Activated CD8-positive, alpha-beta T cell treated with anti-CD3 and anti-CD28 coated beads for 36 hours (primary cell): Measurements from ENCODE around the gene SHFL. TPM values are rescaled to one million over a fixed set of nuclear protein-coding genes. Genes with fewer than 3 reads are reported as not detected.

Experiments used
- ATAC-seq: fragments of 200-7000 bp; cut with Tn5 transposase; one replicate; pipeline ENCODE4 v1.10.0; 2021; ENCODE audit warnings: mild to moderate bottlenecking, moderate library complexity
- CTCF ChIA-PET: fragments of 350-600 bp; sonication (Branson Sonifier 250); formaldehyde crosslinking; loops from one replicate; lab custom pipeline; 2021; ENCODE audit warnings: antibody characterized with exemption; lab: Charles Lee
- POLR2A ChIA-PET: fragments of 350-600 bp; sonication (Branson Sonifier 250); formaldehyde crosslinking; loops from one replicate; lab custom pipeline; 2021; ENCODE audit warnings: antibody characterized with exemption; lab: Charles Lee
- DNase-seq: peaks from one replicate; pipeline ENCODE4 v3.0.0-alpha.2; 2020
- H3K27ac Mint-ChIP-seq: one replicate; pipeline ENCODE4 v1.8.0; 2021; ENCODE audit warnings: mild to moderate bottlenecking, mixed read lengths
- H3K27me3 Mint-ChIP-seq: one replicate; pipeline ENCODE4 v1.8.0; 2021; ENCODE audit warnings: mixed read lengths
- H3K36me3 Mint-ChIP-seq: one replicate; pipeline ENCODE4 v1.8.0; 2021; ENCODE audit warnings: low read depth, mixed read lengths
- H3K4me1 Mint-ChIP-seq: one replicate; pipeline ENCODE4 v1.8.0; 2021; ENCODE audit warnings: low read depth, mixed read lengths
- H3K4me3 Mint-ChIP-seq: one replicate; pipeline ENCODE4 v1.8.0; 2021; ENCODE audit warnings: mild to moderate bottlenecking, moderate library complexity, mixed read lengths
- H3K9me3 Mint-ChIP-seq: one replicate; pipeline ENCODE4 v1.8.0; 2021; ENCODE audit warnings: mixed read lengths
- intact Hi-C: fragments of 100-400 bp; cut with micrococcal nuclease; formaldehyde crosslinking; loops from one replicate; pipeline ENCODE4 v1.10.0; 2022
- total RNA-seq, 2 experiments: library from RNA; stranded (reverse); gene quantifications; one replicate each; pipeline ENCODE4 v1.2.3, GENCODE V29; 2021
- TF ChIP-seq, protein P1 (sequence below): fragments of 200-600 bp; IDR thresholded peaks from one replicate; pipeline ENCODE4 v1.8.0; 2022; ENCODE audit warnings: antibody characterized with exemption, mild to moderate bottlenecking

SHFL gene
- total RNA-seq, 2 experiments from 2014 or later: 45.6 to 49.5 TPM

DNA sequence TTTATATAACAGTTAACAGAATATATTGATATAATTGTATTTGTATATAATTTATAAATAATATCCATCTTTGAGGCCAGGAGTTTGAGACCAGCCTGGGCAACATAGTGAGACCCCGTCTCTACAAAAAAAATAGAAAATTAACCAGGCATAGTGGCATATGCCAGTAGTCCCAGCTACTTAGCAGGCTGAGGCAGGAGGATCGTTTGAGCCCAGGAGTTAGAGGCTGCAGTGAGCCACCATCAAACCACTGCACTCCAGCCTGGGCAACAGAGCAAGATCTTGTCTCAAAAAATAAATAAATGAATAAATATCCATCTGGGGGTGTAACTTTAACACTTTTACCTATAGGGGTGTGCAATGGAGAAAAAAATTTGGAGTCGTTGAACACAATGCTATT lies 1.3 kb upstream of the SHFL start:
- CTCF ChIA-PET: interaction anchor here (0.8 to 1.4 kb wide), 3 partner anchors 10 to 153 kb away, joined by 3 to 4 read pairs (median 3); no protein-coding TSS in a partner anchor
- DNase-seq: no peak
- intact Hi-C loops: no loop called here
- POLR2A ChIA-PET: interaction anchor here (0.8 to 3.3 kb wide), 5 partner anchors 10 to 58 kb away, joined by 3 to 13 read pairs (median 4); partner anchors contain the start of gene PPAN
- ATAC-seq: no peak
- no peak overlapping the region for H3K27ac Mint-ChIP-seq
- no peaks in the 10 kb centered on the region for H3K9me3 Mint-ChIP-seq
- peaks cover 12% of the 10 kb centered on the region for H3K36me3 Mint-ChIP-seq
- H3K4me3 Mint-ChIP-seq: peak overlapping the region; percentile 80
- TF ChIP-seq, protein P1, sequence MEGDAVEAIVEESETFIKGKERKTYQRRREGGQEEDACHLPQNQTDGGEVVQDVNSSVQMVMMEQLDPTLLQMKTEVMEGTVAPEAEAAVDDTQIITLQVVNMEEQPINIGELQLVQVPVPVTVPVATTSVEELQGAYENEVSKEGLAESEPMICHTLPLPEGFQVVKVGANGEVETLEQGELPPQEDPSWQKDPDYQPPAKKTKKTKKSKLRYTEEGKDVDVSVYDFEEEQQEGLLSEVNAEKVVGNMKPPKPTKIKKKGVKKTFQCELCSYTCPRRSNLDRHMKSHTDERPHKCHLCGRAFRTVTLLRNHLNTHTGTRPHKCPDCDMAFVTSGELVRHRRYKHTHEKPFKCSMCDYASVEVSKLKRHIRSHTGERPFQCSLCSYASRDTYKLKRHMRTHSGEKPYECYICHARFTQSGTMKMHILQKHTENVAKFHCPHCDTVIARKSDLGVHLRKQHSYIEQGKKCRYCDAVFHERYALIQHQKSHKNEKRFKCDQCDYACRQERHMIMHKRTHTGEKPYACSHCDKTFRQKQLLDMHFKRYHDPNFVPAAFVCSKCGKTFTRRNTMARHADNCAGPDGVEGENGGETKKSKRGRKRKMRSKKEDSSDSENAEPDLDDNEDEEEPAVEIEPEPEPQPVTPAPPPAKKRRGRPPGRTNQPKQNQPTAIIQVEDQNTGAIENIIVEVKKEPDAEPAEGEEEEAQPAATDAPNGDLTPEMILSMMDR: no peak
- H3K27me3 Mint-ChIP-seq: no peaks in the 10 kb centered on the region
- peaks cover 13% of the 10 kb centered on the region for H3K4me1 Mint-ChIP-seq

DNA sequence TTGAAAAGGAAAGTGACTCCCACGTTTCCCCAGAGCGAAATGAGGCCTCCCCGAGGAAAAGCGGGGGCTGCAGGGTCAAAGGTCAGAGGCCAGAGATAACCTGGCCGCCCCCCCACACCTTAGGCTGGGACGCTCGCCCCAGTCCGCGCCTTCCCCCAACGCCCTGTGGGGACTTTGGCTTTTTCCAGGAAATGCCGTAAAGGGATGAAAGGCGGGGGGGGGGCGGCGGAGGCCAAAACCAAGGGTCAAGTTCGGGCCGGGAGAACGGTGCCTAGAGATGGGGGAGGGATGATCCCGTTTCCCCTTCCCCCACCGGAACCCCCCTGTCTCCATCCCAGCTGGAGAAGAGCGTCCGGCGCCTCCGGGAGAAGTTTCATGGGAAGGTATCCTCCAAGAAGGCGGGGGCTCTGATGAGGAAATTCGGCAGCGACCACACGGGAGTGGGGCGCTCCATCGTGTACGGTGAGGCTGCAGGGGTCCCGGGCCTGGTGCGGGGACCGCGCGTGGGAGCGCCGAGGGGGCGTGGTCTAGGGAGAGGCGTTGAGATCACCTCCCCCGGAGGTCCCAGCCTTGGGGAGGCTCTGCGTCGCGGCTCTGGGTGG lies 575 bp downstream of the SHFL start:
- Mint-ChIP-seq H3K27me3 (no peaks in the 10 kb centered on the region), H3K9me3 (no peaks in the 10 kb centered on the region), H3K27ac (peak overlapping the region; percentile 82), H3K36me3 (peaks cover 21% of the 10 kb centered on the region), H3K4me3 (peak overlapping the region; percentile 80), H3K4me1 (peaks cover 13% of the 10 kb centered on the region)
- ATAC-seq (peak; percentile 40), DNase-seq (peak; percentile 60)
- ChIA-PET CTCF (no interaction called here), POLR2A (interaction anchor here (27.0 kb wide), 1 partner anchor 28 kb away, joined by 521 read pairs; the partner anchor contains the start of genes EIF3G, P2RY11 and PPAN)
- TF ChIP-seq, protein P1: no peak
- intact Hi-C loops: no loop called here

DNA sequence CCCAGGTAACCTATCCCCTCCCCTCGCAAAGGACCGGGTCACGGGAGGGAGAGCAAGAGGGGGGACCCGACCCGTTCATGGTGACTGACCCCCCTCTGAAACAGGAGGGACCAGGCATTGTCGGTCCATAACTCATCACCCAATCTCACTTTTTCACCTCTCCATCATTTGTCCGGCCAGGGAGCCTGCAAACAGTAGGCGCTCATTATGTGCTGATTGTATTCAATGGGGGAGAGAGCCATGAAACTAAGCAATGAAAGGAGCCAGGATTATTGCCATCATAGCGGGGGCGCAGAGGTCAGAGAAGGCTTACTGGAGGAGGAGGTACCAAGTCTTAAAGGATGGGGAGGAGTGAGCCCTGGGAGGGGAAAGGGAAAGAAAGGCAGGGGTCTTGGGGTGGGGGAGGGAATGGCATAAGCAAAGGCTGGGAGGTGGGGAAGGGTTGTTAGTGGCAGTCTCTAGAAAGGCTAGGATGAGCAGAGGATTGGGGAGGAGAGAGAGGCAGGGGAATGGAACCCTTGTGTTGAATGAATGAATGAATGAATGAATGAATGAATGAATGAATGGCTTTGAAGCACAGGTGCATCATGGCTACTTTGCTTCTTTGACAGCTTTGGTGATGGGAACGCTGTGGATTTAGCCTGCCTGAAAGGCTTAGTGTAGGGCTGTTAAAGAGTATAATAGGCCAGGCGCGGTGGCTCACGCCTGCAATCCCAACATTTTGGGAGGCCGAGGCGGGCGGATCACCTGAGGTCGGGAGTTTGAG lies 1.4 kb downstream of the SHFL start:
- DNase-seq: no peak
- TF ChIP-seq, protein P1: no peak
- POLR2A ChIA-PET: interaction anchor here (27.0 kb wide), 1 partner anchor 27 kb away, joined by 521 read pairs; the partner anchor contains the start of genes EIF3G, P2RY11 and PPAN
- intact Hi-C loops: no loop called here
- H3K4me1 Mint-ChIP-seq: peaks cover 13% of the 10 kb centered on the region
- no peaks in the 10 kb centered on the region for H3K9me3 Mint-ChIP-seq
- peaks cover 28% of the 10 kb centered on the region for H3K36me3 Mint-ChIP-seq
- H3K4me3 Mint-ChIP-seq: peak overlapping the region; percentile 80
- peak overlapping the region; percentile 82 for H3K27ac Mint-ChIP-seq
- no peak for ATAC-seq
- CTCF ChIA-PET: no interaction called here
- no peaks in the 10 kb centered on the region for H3K27me3 Mint-ChIP-seq

DNA sequence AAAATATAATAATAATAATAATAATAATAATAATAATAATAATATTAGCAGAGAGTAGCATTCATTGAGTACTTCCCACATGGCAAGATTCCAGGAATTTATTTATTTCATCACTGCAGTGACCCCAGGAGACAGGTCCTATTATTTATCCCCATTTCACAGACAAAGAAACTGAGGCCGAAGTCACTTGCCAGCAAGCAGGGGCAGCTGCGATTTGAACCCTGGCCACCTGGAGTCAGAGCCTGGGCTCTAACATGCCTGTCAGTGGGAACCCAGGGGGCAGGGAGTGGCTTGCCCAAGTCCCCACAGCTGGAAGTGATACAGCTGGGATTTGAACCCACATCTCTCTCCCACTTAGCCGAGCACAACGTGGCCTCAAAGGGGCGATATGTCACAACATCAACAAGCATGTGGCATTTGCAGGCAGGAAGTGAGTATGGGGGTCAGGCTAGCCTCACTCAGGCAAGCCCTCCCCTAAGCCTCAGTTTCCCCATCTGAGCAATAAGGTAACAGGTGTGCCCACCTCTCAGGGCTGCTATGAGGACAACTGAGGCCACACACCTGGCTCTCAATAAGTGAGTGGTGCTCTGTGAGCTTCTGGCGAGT lies 2.9 kb downstream of the SHFL start:
- Mint-ChIP-seq H3K9me3 (no peaks in the 10 kb centered on the region), H3K4me3 (no peak overlapping the region), H3K4me1 (peaks cover 13% of the 10 kb centered on the region), H3K27me3 (no peaks in the 10 kb centered on the region), H3K27ac (peak overlapping the region; percentile 68), H3K36me3 (peaks cover 42% of the 10 kb centered on the region)
- ChIA-PET CTCF (no interaction called here), POLR2A (interaction anchor here (1.3 to 27.0 kb wide), 2 partner anchors 11 to 26 kb away, joined by 4 to 521 read pairs; partner anchors contain the start of genes EIF3G, P2RY11 and PPAN)
- DNase-seq (no peak), ATAC-seq (no peak)
- TF ChIP-seq, protein P1: no peak
- intact Hi-C loops: no loop called here
